Fibroblast of skin of left quadriceps (primary cell): ENCODE results near the gene LRPAP1.
"Not testable (repeated sequence)": the region's sequence is repeated elsewhere in the genome, so short reads cannot be mapped to it uniquely, and the experiment has no call there.

Experiments
- DNase-seq, 2 experiments: peaks; one replicate each; pipeline ENCODE4 v3.0.0-alpha.2; 2013; ENCODE audit warnings: low read depth in 2 of 2

The LRPAP1 gene

DNA sequence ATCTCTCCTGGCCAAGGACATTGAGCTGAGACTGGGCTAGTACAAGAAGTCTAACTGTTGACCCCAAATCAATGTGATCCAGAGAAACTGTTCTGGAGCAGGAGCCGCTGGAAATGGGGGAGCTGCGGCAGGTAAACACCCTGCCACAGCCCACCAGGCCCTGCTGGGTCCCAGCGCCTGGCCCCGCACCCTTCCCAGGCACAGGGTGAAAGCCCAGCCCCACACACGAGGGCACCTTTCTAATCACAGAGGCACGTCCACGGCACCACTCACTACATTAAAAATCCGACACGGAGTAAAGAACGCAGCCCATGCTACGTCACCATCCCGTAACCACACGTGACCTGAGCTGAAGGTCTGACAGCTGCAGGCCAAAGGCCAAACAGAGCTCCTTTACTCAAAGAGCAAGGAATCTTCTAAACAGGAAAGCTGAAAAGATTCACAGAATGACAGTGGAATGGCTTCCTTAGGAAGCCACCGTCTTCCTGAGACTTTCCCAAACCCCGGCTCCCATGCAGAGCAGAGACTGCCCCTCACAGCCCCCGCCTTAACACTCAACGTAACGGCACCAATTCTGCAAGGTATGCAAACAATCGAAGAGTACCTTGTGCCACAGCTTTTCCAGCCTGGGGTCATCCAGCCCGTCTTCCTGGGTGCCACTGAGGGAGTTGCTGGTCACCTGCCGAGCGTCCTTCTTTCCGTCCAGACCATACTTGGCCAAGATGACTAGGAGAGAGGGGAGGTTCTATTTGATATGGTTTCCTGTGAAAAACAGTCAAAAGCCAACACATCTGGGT is 12.6 kb downstream of the LRPAP1 start:
- DNase-seq, result no peak

- DNase-seq, result no peak
These were observed 13.3 kb downstream of the LRPAP1 start for GRCh38 chr4:3518941-3519340.

- no peak for DNase-seq
These were observed 13.7 kb downstream of the LRPAP1 start for GRCh38 chr4:3518511-3518880.

GRCh38 chr4:3517731-3518510 is 14.3 kb downstream of the LRPAP1 start:
- no peak for DNase-seq

DNA sequence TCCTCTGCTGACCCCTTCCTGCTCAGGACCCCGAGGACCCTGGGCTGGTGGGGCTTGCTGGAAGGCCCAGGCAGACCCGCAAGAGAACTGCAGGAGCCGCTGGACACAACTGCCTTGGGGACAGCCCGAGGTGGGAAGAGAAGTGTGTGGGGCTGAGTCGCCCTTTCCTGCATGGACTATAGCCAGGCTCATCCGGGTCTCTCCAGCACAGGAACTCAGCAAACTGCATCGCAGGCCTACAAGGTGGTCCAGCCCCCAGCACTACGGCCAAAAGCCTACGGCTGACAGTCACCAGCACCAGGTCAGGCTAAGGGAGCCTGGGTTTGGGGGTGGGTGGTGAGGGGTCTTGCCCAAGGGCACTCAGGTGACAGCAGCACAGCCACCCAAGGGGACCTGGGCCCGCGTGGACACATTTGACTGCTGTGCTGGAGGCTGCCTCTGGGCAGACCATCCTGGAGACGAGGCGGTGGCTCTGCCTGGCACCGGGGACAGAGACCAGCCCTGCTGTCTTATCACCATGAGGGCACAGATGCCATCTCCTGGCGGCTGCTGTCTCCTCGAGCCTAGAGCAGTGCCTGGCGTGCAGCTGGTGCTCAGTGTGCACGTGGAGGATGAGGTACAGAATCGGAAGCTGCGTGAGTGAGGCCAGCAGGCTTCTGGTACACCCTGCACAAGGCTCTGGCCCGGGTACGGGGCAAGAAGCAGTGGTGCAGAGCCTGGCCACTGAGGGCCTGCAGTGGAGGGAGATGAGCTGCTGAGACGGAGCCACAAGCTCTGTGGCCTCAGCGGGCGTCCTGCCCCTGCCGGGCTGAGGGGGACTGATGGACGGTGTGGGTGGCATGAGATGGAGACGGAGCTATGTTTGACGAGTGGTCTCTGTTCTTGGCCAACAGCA is 15.1 kb downstream of the LRPAP1 start:
- DNase-seq, result no peak

GRCh38 chr4:3516061-3516835 is 16.0 kb downstream of the LRPAP1 start:
- DNase-seq, result no peak

- no peak for DNase-seq
These were observed 16.6 kb downstream of the LRPAP1 start for GRCh38 chr4:3515646-3516045.

GRCh38 chr4:3514806-3515501 is 17.3 kb downstream of the LRPAP1 start:
- no peak for DNase-seq

- no peak for DNase-seq
These were observed 17.9 kb downstream of the LRPAP1 start for GRCh38 chr4:3514221-3514780.

DNA sequence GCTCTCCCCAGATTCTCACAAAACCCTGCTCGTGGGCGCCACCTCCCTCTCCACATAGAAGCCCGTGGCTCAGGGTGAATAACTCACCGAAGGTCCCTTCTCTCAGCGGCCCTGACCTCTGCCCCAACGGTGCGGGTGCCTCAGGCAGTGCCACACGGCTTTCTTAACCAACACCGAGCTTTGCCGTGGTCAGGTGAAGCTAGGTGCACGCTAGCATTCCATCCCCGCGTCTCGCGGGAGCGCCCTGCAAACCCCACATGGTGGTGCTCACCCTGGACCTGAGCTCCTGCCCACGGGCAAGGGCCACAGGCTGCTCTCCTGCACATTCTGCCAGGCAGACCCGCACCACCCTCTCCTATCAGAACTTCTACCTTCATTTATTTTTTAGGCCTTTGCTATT is 18.4 kb downstream of the LRPAP1 start:
- DNase-seq, result no peak

DNA sequence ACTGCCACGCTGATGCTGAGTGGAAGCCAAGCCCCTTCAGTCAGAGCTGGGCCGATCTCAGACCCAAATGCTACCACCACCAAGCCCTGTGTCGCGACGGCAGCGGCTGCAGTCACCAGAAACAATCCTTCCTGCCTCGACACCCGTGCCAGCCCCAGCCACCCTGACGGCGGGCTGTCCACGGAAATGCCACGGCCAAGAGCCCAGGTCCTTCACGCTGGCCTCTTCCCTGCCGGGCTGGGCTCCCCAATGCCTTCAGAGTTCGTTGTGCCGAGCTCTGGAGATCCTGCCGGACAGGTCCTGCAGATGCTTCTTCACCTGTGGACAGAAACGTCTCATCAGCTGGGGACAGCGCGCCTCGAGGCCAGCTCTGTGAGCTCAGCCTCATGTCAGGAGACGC is 19.5 kb downstream of the LRPAP1 start:
- no peak for DNase-seq

GRCh38 chr4:3512279-3512678 is 19.9 kb downstream of the LRPAP1 start:
- no peak for DNase-seq

GRCh38 chr4:3511601-3512000 is 20.6 kb downstream of the LRPAP1 start:
- DNase-seq, result not testable (repeated sequence)

DNA sequence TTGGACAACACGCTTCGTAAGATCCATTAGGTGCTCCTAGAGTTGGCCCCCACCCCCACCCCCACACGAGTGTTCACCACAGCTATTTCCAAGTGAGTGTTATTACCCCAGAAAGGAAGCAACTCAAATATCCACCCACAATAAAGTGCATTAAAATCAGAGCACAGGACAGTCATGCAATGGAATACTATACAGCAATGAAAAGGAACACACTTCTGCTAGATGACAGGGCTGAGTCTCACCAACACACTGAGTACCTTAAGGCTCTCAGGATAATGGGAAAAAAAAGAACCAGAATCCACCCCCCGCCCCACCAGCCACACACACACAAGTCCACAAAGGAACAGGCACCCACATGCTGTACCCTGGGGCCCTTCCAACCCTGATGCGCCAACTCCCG is 21.0 kb downstream of the LRPAP1 start:
- DNase-seq, result no peak

GRCh38 chr4:3510481-3510880 is 21.7 kb downstream of the LRPAP1 start:
- DNase-seq, result no peak

- no peak for DNase-seq
These were observed 23.7 kb downstream of the LRPAP1 start for GRCh38 chr4:3508542-3508941.

DNA sequence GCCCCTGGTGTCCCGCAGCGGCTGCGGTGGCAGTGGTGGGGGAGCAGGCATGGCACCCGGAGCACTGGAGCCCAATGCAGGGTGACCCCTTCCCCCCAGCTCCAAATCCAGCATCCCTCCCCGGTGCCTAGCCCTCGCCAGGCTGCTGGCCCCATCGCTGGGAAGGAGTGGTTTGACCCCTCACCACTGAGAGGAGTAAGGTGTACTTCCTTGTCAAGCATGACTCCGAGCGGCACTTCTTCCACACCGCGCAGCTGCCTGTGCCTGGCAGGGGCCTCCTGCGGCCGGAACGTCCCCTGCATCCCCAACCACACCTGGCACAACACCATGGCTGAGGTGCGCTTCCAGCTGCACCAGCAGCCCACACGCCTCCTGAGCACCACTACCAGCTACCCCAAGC is 27.0 kb downstream of the LRPAP1 start:
- DNase-seq, result no peak

GRCh38 chr4:3502941-3503936 is 29.0 kb downstream of the LRPAP1 start:
- no peak for DNase-seq

GRCh38 chr4:3501825-3502425 is 30.3 kb downstream of the LRPAP1 start:
- no peak for DNase-seq
